H1 (cell line): ENCODE data around the gene NIPAL1. TPM values are rescaled to one million over a fixed set of nuclear protein-coding genes. Genes with fewer than 3 reads are reported as not detected.

Experiments used
- CTCF ChIA-PET: fragments of 300-600 bp; sonication (Branson Sonifier 250); formaldehyde crosslinking; loops from one replicate; lab custom pipeline; 2021; ENCODE audit not compliant: partially characterized antibody; lab: Charles Lee
- POLR2A ChIA-PET: fragments of 300-600 bp; sonication (Branson Sonifier 250); formaldehyde crosslinking; loops from one replicate; lab custom pipeline; 2021; ENCODE audit warnings: inconsistent platforms; ENCODE audit not compliant: partially characterized antibody; lab: Charles Lee
- DNase-seq, 2 experiments: peaks; one replicate each; pipeline versions ENCODE4 v3.0.0 to v3.0.0-alpha.2; 2010 to 2022; ENCODE audit warnings: low spot score in 2 of 2, low read depth in 1 of 2, mixed read lengths in 1 of 2
- FAIRE-seq: peaks from 2 replicates; lab custom pipeline; 2011; peaks lifted over from hg19 to GRCh38; lab: Jason Lieb, UNC
- H2AFZ ChIP-seq: 2 replicates; pipeline ENCODE4 v1.8.1; 2012; ENCODE audit warnings: low read length, inconsistent platforms
- H2AK5ac ChIP-seq: 2 replicates; pipeline ENCODE4 v1.6.1; 2013; ENCODE audit warnings: low read depth, low read length
- H2BK120ac ChIP-seq: replicated peaks from 2 replicates; pipeline ENCODE3; 2013; ENCODE audit warnings: low read depth, low read length, inconsistent platforms
- H2BK12ac ChIP-seq: 2 replicates; pipeline ENCODE4 v1.6.1; 2013; ENCODE audit warnings: low read depth, low read length
- H2BK15ac ChIP-seq: 2 replicates; pipeline ENCODE4 v1.6.1; 2013; ENCODE audit warnings: low read length
- H2BK20ac ChIP-seq: 2 replicates; pipeline ENCODE4 v1.6.1; 2013; ENCODE audit warnings: low read length
- H2BK5ac ChIP-seq: 2 replicates; pipeline ENCODE4 v1.6.1; 2013; ENCODE audit warnings: low read depth, low read length
- H3K14ac ChIP-seq: 2 replicates; pipeline ENCODE4 v1.6.1; 2013; ENCODE audit warnings: inconsistent platforms; ENCODE audit not compliant: insufficient read length
- H3K18ac ChIP-seq: 2 replicates; pipeline ENCODE4 v1.6.1; 2013; ENCODE audit warnings: low read length; ENCODE audit errors: extremely low read depth
- H3K23ac ChIP-seq: 2 replicates; pipeline ENCODE4 v1.6.1; 2013; ENCODE audit warnings: inconsistent platforms; ENCODE audit not compliant: insufficient read length
- H3K23me2 ChIP-seq: 2 replicates; pipeline ENCODE4 v1.6.1; 2013; ENCODE audit warnings: low read depth, low read length
- H3K27ac ChIP-seq: 2 replicates; pipeline ENCODE4 v1.6.1; 2011; ENCODE audit warnings: low read depth, low read length, inconsistent platforms
- H3K27me3 ChIP-seq, 4 experiments: replicated peaks in 1 of 4; 1 replicate in 1 of 4; 2 replicates in 3 of 4; pipeline versions ENCODE4 v1.6.1 to v1.8.1; 2011 to 2013; ENCODE audit warnings: low read length in 3 of 4, mild to moderate bottlenecking in 3 of 4, inconsistent platforms in 2 of 4, mixed read lengths in 2 of 4, moderate library complexity in 1 of 4; ENCODE audit not compliant: control insufficient read depth in 3 of 4, insufficient read depth in 3 of 4; ENCODE audit errors: extremely low read depth in 1 of 4
- H3K36me3 ChIP-seq, 4 experiments: 2 replicates each; pipeline versions ENCODE4 v1.6.1 to v1.8.1; 2011 to 2013; ENCODE audit warnings: mild to moderate bottlenecking in 4 of 4, low read length in 3 of 4, moderate library complexity in 2 of 4, control low read depth in 1 of 4, inconsistent platforms in 1 of 4; ENCODE audit not compliant: insufficient read depth in 4 of 4, control insufficient read depth in 2 of 4
- H3K4ac ChIP-seq: replicated peaks from 2 replicates; pipeline ENCODE3; 2013; ENCODE audit warnings: low read length, low read depth, mixed read lengths, inconsistent platforms; ENCODE audit not compliant: insufficient read length
- H3K4me1 ChIP-seq, 4 experiments: replicated peaks in 1 of 4; 1 replicate in 1 of 4; 2 replicates in 3 of 4; pipeline versions ENCODE4 v1.6.1 to v1.8.1; 2011 to 2013; ENCODE audit warnings: low read length in 3 of 4, inconsistent platforms in 2 of 4, mixed read lengths in 1 of 4; ENCODE audit not compliant: insufficient read depth in 4 of 4, control insufficient read depth in 3 of 4
- H3K4me2 ChIP-seq, 2 experiments: 2 replicates each; pipeline versions ENCODE4 v1.6.1 to v1.8.1; 2011 to 2013; ENCODE audit warnings: low read depth in 2 of 2, low read length in 2 of 2, control low read depth in 1 of 2, inconsistent platforms in 1 of 2, mild to moderate bottlenecking in 1 of 2; ENCODE audit not compliant: insufficient read depth in 1 of 2
- H3K4me3 ChIP-seq, 4 experiments: fragments of 200-600, 300-600 bp in 1 of 4; sonication (generic), shearing (Covaris generic), sonication (Bioruptor Twin) in 1 of 4; 2 replicates each; pipeline versions ENCODE4 v1.5.1 to v1.8.1; 2011 to 2016; ENCODE audit warnings: low read length in 4 of 4, low read depth in 3 of 4, control low read depth in 2 of 4, inconsistent platforms in 2 of 4, mild to moderate bottlenecking in 2 of 4, mixed read lengths in 1 of 4, moderate library complexity in 1 of 4; ENCODE audit not compliant: insufficient read depth in 2 of 4; ENCODE audit errors: extremely low read depth in 1 of 4
- H3K56ac ChIP-seq: replicated peaks from 2 replicates; pipeline ENCODE3; 2013; ENCODE audit warnings: low read depth, mild to moderate bottlenecking, mixed read lengths, low read length, inconsistent platforms; ENCODE audit not compliant: insufficient read length
- H3K79me1 ChIP-seq: 2 replicates; pipeline ENCODE4 v1.6.1; 2013; ENCODE audit warnings: low read depth, low read length, control low read depth
- H3K79me2 ChIP-seq, 2 experiments: 2 replicates each; pipeline versions ENCODE4 v1.6.1 to v1.8.1; 2012 to 2013; ENCODE audit warnings: low read length in 2 of 2, mild to moderate bottlenecking in 2 of 2, inconsistent platforms in 1 of 2; ENCODE audit not compliant: insufficient read depth in 2 of 2, control insufficient read depth in 1 of 2
- H3K9ac ChIP-seq, 4 experiments: replicated peaks in 1 of 4; 1 replicate in 1 of 4; 2 replicates in 3 of 4; pipeline versions ENCODE4 v1.6.1 to v1.8.1; 2011 to 2013; ENCODE audit warnings: low read depth in 3 of 4, low read length in 3 of 4, control low read depth in 2 of 4, mild to moderate bottlenecking in 2 of 4, moderate library complexity in 2 of 4, inconsistent platforms in 1 of 4; ENCODE audit errors: extremely low read depth in 1 of 4
- H3K9me3 ChIP-seq, 2 experiments: 2 replicates each; pipeline versions ENCODE4 v1.6.1 to v1.8.1; 2012 to 2013; ENCODE audit warnings: mild to moderate bottlenecking in 2 of 2, moderate library complexity in 2 of 2, control low read depth in 1 of 2, inconsistent platforms in 1 of 2, low read depth in 1 of 2, low read length in 1 of 2, mixed read lengths in 1 of 2; ENCODE audit not compliant: insufficient read depth in 2 of 2
- H4K20me1 ChIP-seq, 2 experiments: replicated peaks in 1 of 2; 2 replicates each; pipeline versions ENCODE3 to v1.8.1; 2011 to 2013; ENCODE audit warnings: inconsistent platforms in 2 of 2, low read length in 2 of 2, mild to moderate bottlenecking in 1 of 2; ENCODE audit not compliant: insufficient read depth in 2 of 2, control insufficient read depth in 1 of 2
- H4K5ac ChIP-seq: 2 replicates; pipeline ENCODE4 v1.6.1; 2013; ENCODE audit warnings: low read length, low read depth, mixed read lengths, inconsistent platforms; ENCODE audit not compliant: insufficient read length
- H4K8ac ChIP-seq: 2 replicates; pipeline ENCODE4 v1.8.0; 2013; ENCODE audit warnings: mild to moderate bottlenecking, moderate library complexity, low read length, inconsistent platforms; ENCODE audit not compliant: insufficient read depth; ENCODE audit errors: extremely low read depth
- H4K91ac ChIP-seq: replicated peaks from 2 replicates; pipeline ENCODE3; 2013; ENCODE audit warnings: low read length, mixed read lengths, inconsistent platforms; ENCODE audit not compliant: insufficient read length
- BACH1 ChIP-seq: IDR thresholded peaks from 2 replicates; pipeline ENCODE4 v1.6.1; 2012; ENCODE audit warnings: low read length, improper control_type of control experiment
- CBX5 ChIP-seq: fragments of 300-800, 300-1000 bp; sonication (generic); IDR thresholded peaks from 2 replicates; pipeline ENCODE4 v1.7.1; 2016; ENCODE audit warnings: antibody characterized with exemption, low read length, low read depth
- CTCF ChIP-seq, 3 experiments: IDR thresholded peaks; 1 replicate in 2 of 3; 2 replicates in 1 of 3; pipeline versions ENCODE4 v1.5.1 to v1.6.1; 2011; ENCODE audit warnings: low read length in 3 of 3, mild to moderate bottlenecking in 3 of 3, inconsistent platforms in 2 of 3, low read depth in 1 of 3, moderate library complexity in 1 of 3; ENCODE audit not compliant: insufficient read depth in 1 of 3; ENCODE audit errors: control extremely low read depth in 1 of 3
- KDM4A ChIP-seq: IDR thresholded peaks from one replicate; pipeline ENCODE4 v1.7.1; 2012; ENCODE audit warnings: low read depth, mild to moderate bottlenecking, moderate library complexity, low read length, inconsistent platforms; ENCODE audit not compliant: severe bottlenecking
- POLR2A ChIP-seq, 2 experiments: IDR thresholded peaks; 1 replicate in 1 of 2; 2 replicates in 1 of 2; pipeline ENCODE4 v1.6.1; 2011; ENCODE audit warnings: low read depth in 2 of 2, low read length in 2 of 2, mild to moderate bottlenecking in 2 of 2; ENCODE audit errors: control extremely low read depth in 1 of 2
- POLR2AphosphoS5 ChIP-seq: IDR thresholded peaks from 2 replicates; pipeline ENCODE4 v1.6.1; 2011; ENCODE audit warnings: low read depth, low read length
- RAD21 ChIP-seq, 2 experiments: IDR thresholded peaks in 1 of 2; conservative IDR thresholded peaks in 1 of 2; 2 replicates each; pipeline ENCODE4 v1.6.1; 2011; ENCODE audit warnings: low read depth in 2 of 2, low read length in 2 of 2, improper control_type of control experiment in 1 of 2, inconsistent platforms in 1 of 2, mild to moderate bottlenecking in 1 of 2, moderate library complexity in 1 of 2
- RBBP5 ChIP-seq: IDR thresholded peaks from 2 replicates; pipeline ENCODE4 v1.7.1; 2012; ENCODE audit warnings: low read depth, mild to moderate bottlenecking, inconsistent platforms, low read length, moderate library complexity, borderline replicate concordance
- SUZ12 ChIP-seq: fragments of 200-600 bp; sonication (generic); IDR thresholded peaks from 2 replicates; pipeline ENCODE4 v1.6.1; 2012; ENCODE audit warnings: mild to moderate bottlenecking, inconsistent platforms, low read length, moderate library complexity, mixed read lengths
- TAF7 ChIP-seq: optimal IDR thresholded peaks from 2 replicates; pipeline ENCODE3; 2011; ENCODE audit warnings: low read depth, mild to moderate bottlenecking, inconsistent platforms, low read length, moderate library complexity, borderline replicate concordance
- USF2 ChIP-seq: IDR thresholded peaks from 2 replicates; pipeline ENCODE4 v1.6.1; 2011; ENCODE audit warnings: low read length, improper control_type of control experiment
- WGBS, 2 experiments: shearing (Covaris generic) in 1 of 2; methylation state at CpG; one replicate each; pipeline versions ENCODE4 v1.1.6 to v1.1.7; 2013 to 2015; ENCODE audit warnings: low lambda C conversion rate in 2 of 2, mixed read lengths in 2 of 2, inconsistent platforms in 1 of 2, low coverage in 1 of 2, missing lambda C conversion rate in 1 of 2; ENCODE audit not compliant: insufficient replicate concordance in 2 of 2, insufficient coverage in 1 of 2, insufficient read length in 1 of 2; ENCODE audit errors: extremely low coverage in 1 of 2, missing lambda C conversion rate in 1 of 2; 5-methylcytosine and 5-hydroxymethylcytosine counted together
- polyA plus RNA-seq, 7 experiments: library from polyadenylated mRNA; depleted of rRNA in 3 of 7; stranded (reverse) in 5 of 7; unstranded in 2 of 7; fragments of >200 nt in 5 of 7; fragments of 200-250 nt in 2 of 7; gene quantifications; 1 replicate in 5 of 7; 2 replicates in 1 of 7; 4 replicates in 1 of 7; pipeline versions ENCODE4 v1.2.1 to v1.2.3, GENCODE V29; 2011 to 2013; ENCODE audit warnings: missing spikeins in 2 of 7, mixed read lengths in 2 of 7
- total RNA-seq: library from RNA; stranded (reverse); fragmentation: NEBNext Ultra II Directional; extraction: Animal tissue kit (Norgen Biotek cat#: 25700); gene quantifications from 2 replicates; pipeline ENCODE4 v1.2.1, GENCODE V29; 2021

NIPAL1 gene
- total and polyA plus RNA-seq, 2 of the 8 experiments (the other 6 are each of a cell fraction or from before 2014, with no cell fraction given), result 1.4 to 4.9 TPM

GRCh38 chr4:48067536-48067935 is 51.0 kb downstream of the NIPAL1 start:
- CTCF ChIA-PET, result interaction anchor here (0.7 to 2.9 kb wide), 2 partner anchors 33 to 873 kb away, joined by 3 to 9 read pairs; no protein-coding TSS in a partner anchor
- no peak overlapping the region for H2BK5ac ChIP-seq
- H2AFZ ChIP-seq, result no peak overlapping the region
- no peaks in the 10 kb centered on the region for H3K79me1 ChIP-seq
- H4K5ac ChIP-seq, result no peak overlapping the region
- H3K23me2 ChIP-seq, result no peaks in the 10 kb centered on the region
- no peak overlapping the region for H4K91ac ChIP-seq
- no peaks in the 10 kb centered on the region for H3K79me2 ChIP-seq
- H3K14ac ChIP-seq, result no peak overlapping the region
- H4K20me1 ChIP-seq, result no peaks in the 10 kb centered on the region
- no peak overlapping the region for H3K4me2 ChIP-seq
- H3K56ac ChIP-seq, result no peak overlapping the region
- H2BK20ac ChIP-seq, result no peak overlapping the region
- no peak overlapping the region for H3K18ac ChIP-seq
- no peak overlapping the region for H3K23ac ChIP-seq
- FAIRE-seq (no peak), DNase-seq (no peak)
- POLR2A ChIA-PET, result no interaction called here
- no peak overlapping the region for H2BK120ac ChIP-seq
- H3K9me3 ChIP-seq, result no peaks in the 10 kb centered on the region
- no peak overlapping the region for H2AK5ac ChIP-seq
- H3K4me3 ChIP-seq, result no peak overlapping the region
- H3K4ac ChIP-seq, result no peak overlapping the region
- no peak overlapping the region; the same call in 1 of the 2 replicates for H4K8ac ChIP-seq
- no peak overlapping the region for H2BK12ac ChIP-seq
- H3K4me1 ChIP-seq, result no peaks in the 10 kb centered on the region
- 79% methylated on average over 9 of the region's 9 CpGs; no CpG with 5 or more reads in 1 of the 2 experiments for WGBS, 2 experiments
- no peak overlapping the region for H3K9ac ChIP-seq
- H3K27me3 ChIP-seq, result no peaks in the 10 kb centered on the region
- H3K36me3 ChIP-seq, result no peaks in the 10 kb centered on the region
- no peak overlapping the region for H2BK15ac ChIP-seq
- no peak overlapping the region for H3K27ac ChIP-seq
- TF ChIP-seq RAD21 (IDR thresholded peaks at IDR 0.05 in 1 of 2, conservative IDR thresholded peaks at IDR 0.05 in 1 of 2; ENCODE audit: low read depth in 2 of 2, low read length in 2 of 2) (no peak), RBBP5 (no peak), KDM4A (no peak), BACH1 (no peak), SUZ12 (no peak), USF2 (no peak), POLR2AphosphoS5 (no peak), POLR2A (IDR thresholded peaks at IDR 0.05; ENCODE audit: control extremely low read depth in 1 of 2, low read depth in 2 of 2, low read length in 2 of 2) (no peak), CBX5 (no peak), CTCF (IDR thresholded peaks at IDR 0.05; ENCODE audit: control extremely low read depth in 1 of 3, insufficient read depth in 1 of 3, low read depth in 1 of 3, low read length in 3 of 3) (no peak), TAF7 (no peak)
